GM18519 (cell line): ENCODE data around the gene RNF223.
"Not testable (repeated sequence)": the region's sequence is repeated elsewhere in the genome, so short reads cannot be mapped to it uniquely, and the experiment has no call there.

Experiments used
- ATAC-seq: cut with Tn5 transposase; IDR thresholded peaks from one replicate; pipeline ENCODE4 v1.9.1; 2021; ENCODE audit warnings: mild to moderate bottlenecking, moderate library complexity; ENCODE audit not compliant: unreplicated experiment, low FRiP score

RNF223 gene

DNA sequence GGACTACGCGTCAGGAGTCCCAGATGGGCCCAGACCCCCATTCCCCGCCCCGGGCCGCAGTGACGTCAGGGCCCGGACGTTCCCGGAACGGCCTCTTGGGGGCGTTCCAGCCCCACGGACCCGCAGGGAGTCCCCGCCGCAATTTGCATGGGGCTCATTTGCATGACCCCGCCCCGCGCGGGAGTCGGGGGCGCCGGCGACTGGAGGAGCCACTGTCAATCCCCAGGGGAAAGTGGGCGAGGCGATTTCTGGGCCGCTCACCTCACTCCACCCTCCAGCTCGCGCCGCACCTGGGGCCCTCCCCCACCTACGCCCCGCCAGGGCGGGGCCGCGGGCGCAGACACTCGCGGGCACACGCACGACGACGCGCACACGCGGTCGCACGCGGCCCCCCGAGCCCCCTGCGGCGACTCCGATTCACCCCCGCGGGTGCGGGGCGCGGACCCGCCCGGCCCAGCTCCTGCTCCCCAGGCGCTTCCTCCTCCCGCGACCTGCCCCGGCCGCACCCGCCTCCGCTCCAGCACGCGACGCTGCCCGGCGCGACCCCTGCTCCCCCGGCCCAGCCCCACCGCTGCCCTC lies 41.0 kb downstream of the RNF223 start:
- ATAC-seq = peak; percentile 74

DNA sequence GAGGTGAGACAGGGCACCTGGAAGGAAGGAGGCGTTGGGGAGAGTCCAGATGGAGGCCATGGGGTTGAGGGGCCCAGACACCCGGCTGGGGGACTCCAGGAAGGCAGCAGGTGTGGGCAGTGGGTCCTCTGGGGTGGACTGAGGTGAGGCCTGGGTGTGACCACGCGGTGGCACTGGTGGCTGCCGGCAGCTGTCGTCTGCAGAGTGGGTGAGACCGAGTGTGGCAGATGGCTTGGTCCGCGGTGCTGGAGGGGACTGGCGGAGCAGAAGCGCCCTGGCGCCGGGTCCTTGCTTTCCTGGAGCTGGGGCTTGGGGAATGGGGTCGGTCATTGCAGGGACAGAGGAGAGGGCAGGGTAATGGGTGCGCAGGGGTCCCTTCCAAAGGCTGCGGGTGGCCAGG lies 41.7 kb downstream of the RNF223 start:
- no peak for ATAC-seq

DNA sequence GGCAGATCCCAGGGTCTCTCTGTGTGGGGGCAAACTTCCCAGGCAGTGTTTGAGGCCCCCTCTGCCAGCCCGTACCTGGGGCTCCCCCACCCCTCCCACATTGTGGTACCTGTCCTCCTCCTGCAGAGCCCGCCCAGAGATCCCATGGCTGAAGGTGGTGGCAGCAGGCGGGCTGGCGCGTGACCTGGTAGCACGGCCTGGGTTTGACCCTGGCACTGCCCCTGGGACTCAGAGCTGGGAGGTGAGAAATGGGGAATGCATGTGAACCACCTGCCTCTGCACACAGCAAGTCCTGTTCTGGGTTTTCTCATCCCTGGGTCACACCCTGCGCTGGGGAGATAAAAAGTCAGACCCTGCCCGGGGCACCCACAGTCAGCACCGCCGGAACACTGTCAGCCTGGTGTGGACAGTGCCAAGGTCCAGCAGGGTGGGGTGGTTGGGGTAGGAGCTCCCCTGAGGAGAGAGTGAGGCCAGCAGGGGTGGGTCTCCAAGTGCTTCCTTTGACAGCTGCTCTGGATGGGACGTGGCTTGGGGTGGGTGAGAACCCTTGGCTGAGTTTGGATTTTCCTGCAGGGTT lies 42.4 kb downstream of the RNF223 start:
- ATAC-seq = no peak

DNA sequence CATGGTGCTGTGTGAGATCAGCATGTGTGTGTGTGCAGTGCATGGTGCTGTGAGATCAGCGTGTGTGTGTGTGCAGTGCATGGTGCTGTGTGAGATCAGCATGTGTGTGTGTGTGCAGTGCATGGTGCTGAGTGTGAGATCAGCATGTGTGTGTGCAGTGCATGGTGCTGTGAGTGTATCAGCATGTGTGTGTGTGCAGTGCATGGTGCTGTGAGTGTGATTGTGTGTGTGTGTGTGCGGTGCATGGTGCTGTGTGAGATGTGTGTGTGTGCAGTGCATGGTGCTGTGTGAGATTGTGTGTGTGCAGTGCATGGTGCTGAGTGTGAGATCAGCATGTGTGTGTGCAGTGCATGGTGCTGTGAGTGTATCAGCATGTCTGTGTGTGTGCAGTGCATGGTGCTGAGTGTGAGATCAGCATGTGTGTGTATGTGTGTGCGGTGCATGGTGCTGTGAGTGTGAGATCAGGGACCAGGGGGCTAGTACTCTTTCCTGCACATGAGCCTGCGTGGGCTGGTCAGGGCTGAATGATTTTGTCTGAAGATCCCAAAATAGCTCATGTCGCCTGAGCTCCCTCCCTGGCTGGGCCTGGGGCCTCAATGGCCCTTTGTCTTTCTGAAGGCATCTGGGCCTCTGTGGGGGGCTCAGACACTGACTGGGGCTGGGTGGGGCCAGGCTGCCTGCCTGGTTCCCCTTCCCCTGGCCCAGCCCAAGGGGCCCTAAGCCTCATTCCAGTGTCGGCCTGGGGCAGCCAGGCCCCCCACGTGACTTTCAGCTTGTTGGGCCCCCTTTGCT lies 43.0 kb downstream of the RNF223 start:
- ATAC-seq = not testable (repeated sequence)

GRCh38 chr1:1027791-1028190 lies 46.3 kb downstream of the RNF223 start:
- no peak for ATAC-seq

GRCh38 chr1:1026599-1027413 lies 47.3 kb downstream of the RNF223 start:
- ATAC-seq = no peak

DNA sequence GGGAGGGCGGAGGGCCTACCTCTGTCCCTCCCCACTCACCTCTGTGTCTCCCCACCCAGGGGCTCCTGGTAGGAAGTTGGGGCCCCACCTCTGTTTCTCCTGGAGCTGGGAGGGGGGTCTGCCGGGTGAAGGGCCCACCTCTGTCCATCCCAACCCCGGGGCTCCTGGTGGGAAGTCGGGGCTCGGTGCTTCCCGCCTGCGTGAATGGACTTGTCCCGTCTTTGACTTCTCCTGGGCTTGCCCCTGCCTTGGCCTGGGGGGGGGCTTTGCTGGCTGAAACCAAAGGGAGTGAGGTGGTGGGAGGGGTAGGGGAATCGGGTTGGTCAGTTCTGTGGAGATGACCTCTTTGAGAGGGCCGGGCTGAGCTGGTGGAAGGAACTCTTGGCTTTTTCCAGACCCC lies 48.4 kb downstream of the RNF223 start:
- ATAC-seq = no peak

DNA sequence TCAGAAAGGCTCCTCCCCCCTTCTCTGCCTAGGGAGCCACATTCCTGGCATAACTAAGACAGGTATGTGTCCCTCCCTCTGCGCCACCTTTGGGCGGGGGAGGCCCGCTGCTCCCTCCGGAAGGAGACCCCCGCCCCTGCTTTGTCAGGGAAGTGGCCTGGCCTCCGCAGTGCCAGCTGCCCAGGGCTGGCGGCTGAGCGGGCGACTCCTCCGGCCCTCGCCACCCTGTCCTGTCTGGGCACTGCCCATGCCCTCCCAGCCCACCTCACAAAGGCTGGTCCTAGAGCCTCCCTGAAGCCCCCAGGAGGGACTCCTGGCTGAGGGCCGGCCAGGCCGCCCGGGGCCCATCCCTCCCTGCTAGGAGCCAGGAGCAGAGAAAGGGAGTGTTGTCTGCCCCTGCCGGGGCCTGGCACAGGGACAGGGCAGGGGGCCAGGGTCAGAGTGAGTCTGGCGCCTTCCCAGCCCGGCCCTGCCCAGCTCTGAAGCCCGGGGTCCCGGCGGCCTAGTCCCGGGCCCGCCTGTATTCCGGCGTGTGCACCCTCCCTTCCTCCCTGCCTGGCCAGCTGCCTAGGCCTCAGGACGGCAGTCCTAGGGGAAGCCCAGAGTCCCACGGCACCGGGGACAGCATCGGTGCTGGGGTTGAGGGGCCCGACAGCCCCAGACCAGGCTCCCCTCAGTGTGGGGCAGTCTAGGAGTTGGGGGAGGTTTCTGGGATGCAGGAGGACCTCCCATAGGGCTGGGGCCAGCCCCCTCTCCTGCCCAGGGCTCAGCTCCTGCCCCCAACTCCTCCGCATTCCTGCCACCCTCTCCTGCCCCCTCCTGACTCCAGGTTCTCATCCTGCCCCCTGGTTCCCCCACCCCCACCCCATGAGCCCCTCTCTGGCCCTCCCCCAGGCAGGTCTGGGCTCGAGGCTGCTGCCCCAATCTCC lies 49.1 kb downstream of the RNF223 start:
- no peak for ATAC-seq

DNA sequence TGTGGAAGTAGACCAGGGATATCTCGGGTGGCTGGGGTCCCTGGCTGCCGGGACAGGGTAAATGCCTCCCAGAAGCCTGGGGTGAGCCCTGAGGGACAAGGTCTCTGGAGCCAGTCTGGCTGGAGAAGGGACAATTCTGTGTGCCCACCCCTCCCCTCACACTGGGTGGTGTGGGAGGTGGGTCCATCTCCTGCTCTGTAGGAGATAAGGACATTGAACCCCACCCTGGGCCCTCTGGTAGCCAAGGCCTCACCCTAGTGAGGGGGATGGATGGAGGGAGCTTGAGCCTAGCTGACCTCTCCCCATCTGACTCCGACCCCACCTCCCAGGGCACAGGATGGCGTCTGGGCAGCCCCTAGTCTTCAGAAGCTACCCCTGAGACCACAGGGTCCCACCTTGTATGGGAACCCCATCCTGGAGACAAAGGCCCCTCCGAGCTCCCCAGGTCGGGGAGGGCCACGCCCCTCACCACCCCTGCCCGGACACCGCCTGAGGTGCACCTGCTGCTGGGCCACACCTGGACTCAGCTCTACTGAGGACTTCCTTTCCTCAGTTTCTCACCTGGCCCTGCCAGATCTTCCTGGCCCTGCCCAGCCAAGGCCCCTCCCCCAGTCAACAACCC lies 49.8 kb downstream of the RNF223 start:
- ATAC-seq = no peak

DNA sequence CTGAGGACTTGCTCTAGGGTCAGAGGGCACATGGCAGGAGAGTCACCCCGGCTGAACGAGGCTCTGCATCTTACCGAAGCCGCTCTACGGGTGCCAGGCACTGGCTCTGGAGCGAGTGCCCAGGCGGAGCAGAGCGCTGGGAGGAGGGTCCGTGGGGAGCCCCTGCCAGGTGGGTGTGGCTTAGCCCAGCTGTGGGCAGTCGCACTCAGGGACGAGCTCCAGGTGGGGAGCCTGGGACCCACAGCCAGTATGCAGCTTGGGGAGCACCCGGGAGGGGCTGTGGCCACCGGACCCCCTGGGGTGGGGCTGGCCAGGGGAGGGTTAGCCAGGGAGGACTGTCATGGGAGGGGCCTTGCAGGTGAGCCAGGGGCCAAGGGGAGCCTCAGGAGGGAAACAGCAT lies 50.4 kb downstream of the RNF223 start:
- ATAC-seq = no peak

- no peak for ATAC-seq
Observed at GRCh38 chr1:1022302-1023009, 51.6 kb downstream of the RNF223 start.

DNA sequence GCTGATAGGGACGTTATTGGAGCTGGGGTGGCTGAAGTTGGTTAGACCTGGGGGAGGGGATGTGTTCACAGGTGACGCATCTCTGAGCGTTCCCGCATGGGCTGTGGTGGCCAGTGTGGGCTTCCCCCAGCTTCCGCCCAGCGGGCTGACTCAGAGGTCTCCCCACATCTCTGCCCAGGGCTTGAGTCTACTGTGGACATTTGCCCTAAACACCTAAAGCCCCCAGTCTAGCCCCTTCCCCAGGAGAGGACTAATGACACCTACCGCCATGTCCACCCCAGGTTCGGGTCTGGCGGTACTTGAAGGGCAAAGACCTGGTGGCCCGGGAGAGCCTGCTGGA lies 52.2 kb downstream of the RNF223 start:
- no peak for ATAC-seq

DNA sequence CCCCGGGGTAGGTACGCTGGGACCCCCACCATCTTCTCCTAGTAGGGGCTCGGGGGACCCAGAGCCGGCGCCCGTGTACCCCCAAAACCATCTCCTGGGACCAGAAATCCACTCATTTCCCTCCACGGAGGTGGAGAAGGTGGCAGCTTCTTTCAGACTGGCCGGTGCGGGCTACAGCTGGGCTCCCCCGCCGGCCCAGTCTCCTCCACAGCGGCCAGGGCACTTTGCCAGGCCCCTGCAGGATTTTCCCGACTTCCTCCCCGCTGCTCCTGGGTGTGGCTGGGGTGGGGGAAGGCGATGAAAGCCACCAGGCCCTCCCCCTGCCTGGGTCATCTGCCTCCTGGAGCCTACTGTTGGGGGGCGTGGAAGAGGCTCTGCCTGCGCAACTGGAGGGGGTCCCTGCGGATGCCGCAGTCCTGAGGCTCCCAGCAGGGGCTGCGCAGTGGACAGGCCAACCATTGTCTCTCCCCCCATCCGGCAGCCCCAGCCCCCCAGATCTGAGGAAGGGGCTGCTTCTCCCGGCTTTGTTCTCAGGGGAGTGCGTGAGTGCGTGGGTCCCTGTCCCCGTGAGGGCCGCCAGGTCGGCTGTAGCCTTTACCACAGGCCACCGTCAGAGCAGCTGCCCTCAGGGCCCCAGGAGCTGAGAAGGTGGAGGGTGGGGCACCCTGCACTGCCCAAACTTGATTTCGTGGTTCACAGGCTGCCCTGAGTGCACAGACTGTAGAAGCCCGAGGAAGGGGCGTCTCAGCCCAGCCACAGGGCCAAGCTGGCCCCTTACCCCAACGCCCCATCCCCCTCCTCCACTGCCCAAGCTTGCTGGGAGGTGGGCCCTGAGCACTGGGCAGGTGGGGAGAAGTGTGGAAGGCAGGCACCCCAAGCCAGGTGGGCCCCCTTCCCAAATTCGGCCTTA lies 52.8 kb downstream of the RNF223 start:
- no peak for ATAC-seq
